PFSK-1 (cell line): Measurements from ENCODE around the gene PHYH.

ENCODE experiments used
- FOXP2 ChIP-seq: optimal IDR thresholded peaks from 2 replicates; pipeline ENCODE3; 2011; ENCODE audit warnings: borderline replicate concordance, control low read depth, inconsistent platforms; ENCODE audit not compliant: insufficient read depth; ENCODE audit errors: extremely low read length, extremely low read depth
- POLR2AphosphoS5 ChIP-seq: IDR thresholded peaks from 2 replicates; pipeline ENCODE4 v1.6.1; 2012; ENCODE audit warnings: low read depth, mild to moderate bottlenecking, control low read depth, low read length, moderate library complexity
- SIN3A ChIP-seq: IDR thresholded peaks from 2 replicates; pipeline ENCODE4 v1.6.1; 2012; ENCODE audit warnings: mild to moderate bottlenecking, low read length, moderate library complexity, borderline replicate concordance; ENCODE audit not compliant: insufficient read depth
- TAF1 ChIP-seq: IDR thresholded peaks from 2 replicates; pipeline ENCODE4 v1.6.1; 2012; ENCODE audit warnings: low read length, control low read depth, borderline replicate concordance; ENCODE audit not compliant: insufficient read depth
- TF ChIP-seq, protein P1 (sequence below), 2 experiments: IDR thresholded peaks; 2 replicates each; pipeline versions ENCODE4 v1.6.1 to v1.8.0; 2011 to 2012; ENCODE audit warnings: low read depth in 2 of 2, low read length in 2 of 2, control low read depth in 1 of 2, inconsistent platforms in 1 of 2, mild to moderate bottlenecking in 1 of 2, moderate library complexity in 1 of 2; ENCODE audit not compliant: insufficient read depth in 1 of 2

The PHYH gene

DNA sequence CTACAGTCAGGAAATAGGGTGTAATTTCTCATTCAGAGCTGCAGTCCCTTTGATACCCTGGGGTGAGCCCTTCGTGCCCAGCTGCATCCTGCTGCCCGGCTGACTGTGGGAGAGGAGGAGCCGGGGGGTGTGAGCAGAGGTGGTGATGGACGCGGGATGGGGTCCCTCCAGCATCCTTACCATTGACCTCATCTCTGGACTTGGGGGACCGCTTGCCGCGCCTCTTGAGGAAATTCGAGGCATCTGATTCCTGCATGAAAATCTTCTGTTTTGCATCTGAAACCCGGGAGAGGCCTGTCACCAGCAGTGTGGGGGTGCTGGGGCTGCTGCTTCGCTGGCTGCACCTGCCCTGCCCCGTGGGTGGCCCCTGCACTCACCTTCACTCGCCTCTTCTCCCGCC is 66.5 kb downstream of the PHYH start:
- TF ChIP-seq, protein P1, sequence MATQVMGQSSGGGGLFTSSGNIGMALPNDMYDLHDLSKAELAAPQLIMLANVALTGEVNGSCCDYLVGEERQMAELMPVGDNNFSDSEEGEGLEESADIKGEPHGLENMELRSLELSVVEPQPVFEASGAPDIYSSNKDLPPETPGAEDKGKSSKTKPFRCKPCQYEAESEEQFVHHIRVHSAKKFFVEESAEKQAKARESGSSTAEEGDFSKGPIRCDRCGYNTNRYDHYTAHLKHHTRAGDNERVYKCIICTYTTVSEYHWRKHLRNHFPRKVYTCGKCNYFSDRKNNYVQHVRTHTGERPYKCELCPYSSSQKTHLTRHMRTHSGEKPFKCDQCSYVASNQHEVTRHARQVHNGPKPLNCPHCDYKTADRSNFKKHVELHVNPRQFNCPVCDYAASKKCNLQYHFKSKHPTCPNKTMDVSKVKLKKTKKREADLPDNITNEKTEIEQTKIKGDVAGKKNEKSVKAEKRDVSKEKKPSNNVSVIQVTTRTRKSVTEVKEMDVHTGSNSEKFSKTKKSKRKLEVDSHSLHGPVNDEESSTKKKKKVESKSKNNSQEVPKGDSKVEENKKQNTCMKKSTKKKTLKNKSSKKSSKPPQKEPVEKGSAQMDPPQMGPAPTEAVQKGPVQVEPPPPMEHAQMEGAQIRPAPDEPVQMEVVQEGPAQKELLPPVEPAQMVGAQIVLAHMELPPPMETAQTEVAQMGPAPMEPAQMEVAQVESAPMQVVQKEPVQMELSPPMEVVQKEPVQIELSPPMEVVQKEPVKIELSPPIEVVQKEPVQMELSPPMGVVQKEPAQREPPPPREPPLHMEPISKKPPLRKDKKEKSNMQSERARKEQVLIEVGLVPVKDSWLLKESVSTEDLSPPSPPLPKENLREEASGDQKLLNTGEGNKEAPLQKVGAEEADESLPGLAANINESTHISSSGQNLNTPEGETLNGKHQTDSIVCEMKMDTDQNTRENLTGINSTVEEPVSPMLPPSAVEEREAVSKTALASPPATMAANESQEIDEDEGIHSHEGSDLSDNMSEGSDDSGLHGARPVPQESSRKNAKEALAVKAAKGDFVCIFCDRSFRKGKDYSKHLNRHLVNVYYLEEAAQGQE (IDR thresholded peaks at IDR 0.05; ENCODE audit: insufficient read depth in 1 of 2, low read depth in 2 of 2, low read length in 2 of 2): no peak
- no peak for TF ChIP-seq FOXP2

DNA sequence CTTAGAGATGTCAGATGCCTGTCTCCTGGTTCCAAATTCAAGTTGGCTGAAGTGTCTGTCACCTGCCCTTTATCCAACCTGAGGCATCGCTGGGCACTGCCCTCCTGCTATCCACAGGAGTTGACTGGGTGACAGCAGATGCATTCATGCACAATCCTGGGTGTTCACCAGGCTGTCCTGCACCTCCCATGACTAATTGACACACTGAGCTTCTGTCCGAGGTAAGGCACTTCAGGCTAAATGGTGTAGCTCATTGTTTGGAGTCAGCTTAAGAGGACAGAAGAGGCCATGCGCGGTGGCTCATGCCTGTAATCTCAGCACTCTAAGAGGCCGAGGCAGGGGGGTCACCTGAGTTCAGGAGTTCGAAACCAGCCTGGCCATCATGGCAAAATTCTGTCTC is 68.1 kb downstream of the PHYH start:
- no peak for TF ChIP-seq FOXP2
- no peak for TF ChIP-seq TAF1
- TF ChIP-seq POLR2AphosphoS5: no peak
- no peak for TF ChIP-seq SIN3A
- TF ChIP-seq, protein P1 (IDR thresholded peaks at IDR 0.05; ENCODE audit: insufficient read depth in 1 of 2, low read depth in 2 of 2, low read length in 2 of 2): no peak

DNA sequence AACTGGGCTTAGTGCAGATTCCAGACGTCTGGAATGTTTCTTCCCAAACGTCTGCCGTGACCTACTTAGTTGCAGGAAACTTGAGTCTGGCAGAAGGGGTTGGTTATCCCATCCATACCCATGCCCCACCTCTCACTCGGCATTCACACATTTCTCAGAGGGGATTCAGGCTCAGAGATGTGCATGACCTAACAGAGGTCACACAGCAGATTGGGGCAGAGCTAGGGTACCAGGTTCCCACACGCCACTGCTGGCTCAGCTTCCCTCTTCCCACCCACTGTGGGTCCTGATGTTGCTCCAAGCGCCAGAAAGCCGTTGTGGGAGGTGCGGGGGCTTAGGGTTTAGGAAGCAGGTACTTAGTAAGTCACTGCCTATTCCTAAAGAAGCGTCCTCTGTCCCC is 68.7 kb downstream of the PHYH start:
- TF ChIP-seq TAF1 (no peak), FOXP2 (no peak), SIN3A (no peak), POLR2AphosphoS5 (no peak)
- TF ChIP-seq, protein P1 (IDR thresholded peaks at IDR 0.05; ENCODE audit: insufficient read depth in 1 of 2, low read depth in 2 of 2, low read length in 2 of 2): no peak
